Airway epithelial cell (primary cell): Measurements from ENCODE around the gene HEATR5B. TPM values are rescaled to one million over a fixed set of nuclear protein-coding genes. Genes with fewer than 3 reads are reported as not detected.

ENCODE experiments used
- total RNA-seq: library from RNA; depleted of rRNA; stranded (reverse); fragments of >200 nt; gene quantifications from 2 replicates; pipeline ENCODE4 v1.2.3, GENCODE V29; 2015

The HEATR5B gene
- 8.1 and 10.8 TPM in 2 replicates for total RNA-seq

DNA sequence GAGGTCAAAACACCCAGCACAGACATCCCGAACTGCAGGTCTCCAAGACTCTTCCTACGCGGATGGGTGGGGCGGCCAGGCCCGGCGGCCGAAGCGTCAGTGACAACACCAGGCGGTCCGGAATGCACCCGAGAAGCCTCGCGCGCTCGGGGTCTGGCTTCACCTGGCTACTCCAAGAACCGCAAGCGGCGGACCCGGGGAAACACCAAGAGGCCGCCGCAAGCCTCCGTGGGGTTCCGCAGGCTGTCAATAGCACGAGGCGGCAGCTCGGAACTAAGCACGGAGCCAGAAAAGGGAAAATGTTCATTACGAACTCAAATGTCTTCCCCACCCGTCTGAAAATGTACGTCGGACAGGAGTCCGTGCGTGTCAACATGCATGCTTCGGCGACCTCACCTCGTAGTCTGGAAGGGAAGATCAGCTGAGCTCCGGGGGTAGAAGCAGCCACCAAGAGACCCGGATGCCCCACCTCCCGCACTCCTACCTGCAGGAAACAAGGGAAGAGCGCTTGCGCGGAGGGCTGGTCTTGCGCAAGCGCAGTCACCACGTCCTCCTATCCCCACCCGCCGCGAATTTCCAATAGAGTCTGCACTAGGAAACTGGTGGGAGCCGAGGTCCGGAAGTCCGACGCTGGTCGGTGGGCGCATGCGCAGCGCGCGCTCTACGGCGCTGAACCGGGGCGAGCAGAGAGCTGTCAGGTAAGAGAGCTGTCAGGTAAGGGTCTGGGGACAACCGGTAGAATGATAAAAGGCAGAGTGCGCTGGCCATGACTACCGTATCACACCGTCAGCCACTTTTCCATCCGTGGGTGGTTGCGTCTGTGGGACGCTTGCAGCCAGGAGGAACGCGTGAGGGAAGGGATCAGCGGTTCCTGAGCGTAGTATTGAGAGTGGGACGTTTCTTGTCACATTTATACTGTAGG is at the start of gene HEATR5B, which contains the start of gene GPATCH11:
Gene HEATR5B (minus strand): TSS at position 500 of the 922 bp plus-strand sequence. CDS start 958 bp downstream, outside the sequence.
Gene GPATCH11 (plus strand): TSS at position 646 of the 922 bp plus-strand sequence. CDS start 3,864 bp downstream, outside the sequence.

DNA sequence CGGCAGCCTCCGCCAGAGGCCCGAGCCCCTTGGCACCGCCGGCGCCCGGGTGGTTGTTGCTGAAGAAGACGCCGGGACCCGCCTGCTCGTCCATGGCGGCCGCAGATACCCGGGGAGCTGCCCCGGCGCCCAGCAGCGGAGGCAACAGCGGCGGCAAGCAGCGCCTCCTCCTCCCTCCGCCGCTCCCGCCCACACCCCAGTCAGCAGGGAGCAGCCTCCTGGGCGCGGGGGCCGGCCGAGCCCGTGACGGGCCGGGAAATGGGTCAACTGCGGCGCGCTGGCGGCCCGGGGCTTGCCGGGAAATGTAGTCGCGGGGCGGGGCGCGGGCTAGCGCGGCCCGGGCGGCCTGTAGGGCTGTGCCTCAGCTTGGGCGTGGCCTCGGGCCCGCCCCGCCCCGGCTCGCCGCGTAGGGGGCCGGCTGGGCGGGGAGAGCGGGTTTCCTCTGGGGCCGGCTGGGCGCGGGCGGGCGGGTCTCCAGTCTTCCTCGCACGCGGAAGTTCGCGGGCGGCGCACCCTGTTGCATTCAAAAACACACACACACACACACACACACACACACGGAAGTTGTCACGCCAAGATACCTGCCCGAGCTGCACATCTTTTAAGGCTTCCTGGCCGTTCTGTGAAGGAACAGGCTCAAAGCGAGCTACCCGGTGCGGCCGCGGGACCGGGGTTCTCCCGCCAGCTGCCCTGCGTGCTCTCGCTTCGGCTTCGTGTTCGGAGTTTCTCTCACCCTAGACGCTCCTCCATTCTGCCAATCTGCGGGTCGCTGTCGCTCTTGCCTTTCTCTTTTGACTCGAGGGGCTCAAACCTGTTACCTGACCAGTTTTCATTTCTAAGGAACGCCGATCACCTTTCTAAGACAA is 117.6 kb downstream of the HEATR5B start, which contains the start of gene STRN:
Gene STRN (minus strand): TSS at position 167 of the 866 bp plus-strand sequence. CDS start 73 bp downstream, at position 94.

Other genes starting within 250 kb of the HEATR5B start
- 10.8 and 14.5 TPM in 2 replicates for gene STRN, start 117.8 kb downstream of the HEATR5B start, total RNA-seq
- 2.4 and 4.2 TPM in 2 replicates for gene GPATCH11, start 146 bp upstream of the HEATR5B start, total RNA-seq
- 9.2 and 13.1 TPM in 2 replicates for gene EIF2AK2, start 72.6 kb upstream of the HEATR5B start, total RNA-seq
- gene SULT6B1, start 104.3 kb upstream of the HEATR5B start, total RNA-seq: not detected in 2 replicates
- gene CEBPZOS, start 112.1 kb upstream of the HEATR5B start, total RNA-seq: 18.4 and 23.3 TPM in 2 replicates
- gene CEBPZ, start 147.2 kb upstream of the HEATR5B start, total RNA-seq: 29.3 and 31.9 TPM in 2 replicates
- 8.5 and 9.7 TPM in 2 replicates for gene NDUFAF7, start 147.3 kb upstream of the HEATR5B start, total RNA-seq
- 13.2 and 22.5 TPM in 2 replicates for gene PRKD3, start 240.5 kb upstream of the HEATR5B start, total RNA-seq